OCI-LY7 (cell line): ENCODE measurements around the gene MAN2B1.

ENCODE experiments used
- CTCF ChIP-seq: fragments of 200-600 bp; sonication (generic); conservative IDR thresholded peaks from 2 replicates; pipeline ENCODE4 v1.5.1; 2014; ENCODE audit warnings: mild to moderate bottlenecking, antibody characterized with exemption, low read length, moderate library complexity, mixed read lengths
- EZH2phosphoT487 ChIP-seq: fragments of 200-600 bp; sonication (generic); IDR thresholded peaks from 2 replicates; pipeline ENCODE4 v1.6.1; 2018; ENCODE audit warnings: low read depth, borderline replicate concordance, mild to moderate bottlenecking, mixed run types, antibody characterized with exemption, low read length, moderate library complexity, mixed read lengths

GRCh38 chr19:12648088-12648487 lies 18.5 kb downstream of the MAN2B1 start:
- TF ChIP-seq CTCF (0 out of 2 replicates have a peak, but pooled peaks have one; percentile 24), EZH2phosphoT487 (no peak)
